IMR-90 (cell line): ENCODE results near the gene NOL6. TPM values are rescaled to one million over a fixed set of nuclear protein-coding genes. Genes with fewer than 3 reads are reported as not detected.

Experiments
- ATAC-seq: fragments of 200-7000 bp; cut with Tn5 transposase; 2 replicates; pipeline ENCODE4 v1.9.1; 2020; ENCODE audit warnings: low read depth, mild to moderate bottlenecking, moderate library complexity
- BruUV-seq: library from RNA; stranded (reverse); fragments of 400-500 nt; replicated peaks from 2 replicates; lab custom pipeline; 2021; lab: Mats Ljungman, UMichigan
- CTCF ChIA-PET: fragments of 300-600 bp; formaldehyde crosslinking; extraction: SDS; loops from one replicate; lab custom pipeline; 2021; ENCODE audit warnings: antibody characterized with exemption; lab: Yijun Ruan, JAX
- POLR2A ChIA-PET: fragments of 300-600 bp; sonication (Branson Sonifier 250); formaldehyde crosslinking; loops from one replicate; lab custom pipeline; 2022; ENCODE audit warnings: antibody characterized with exemption; ENCODE audit not compliant: unreplicated experiment; lab: Charles Lee
- DNase-seq: peaks from one replicate; pipeline ENCODE4 v3.0.0; 2013
- H2AFZ ChIP-seq: replicated peaks from 2 replicates; pipeline ENCODE3; 2013; ENCODE audit warnings: low read length, mild to moderate bottlenecking; ENCODE audit not compliant: poor library complexity
- H2AK5ac ChIP-seq: 2 replicates; pipeline ENCODE4 v1.6.1; 2013; ENCODE audit warnings: low read depth, low read length, inconsistent platforms
- H2AK9ac ChIP-seq: replicated peaks from 2 replicates; pipeline ENCODE3; 2013; ENCODE audit warnings: mild to moderate bottlenecking, low read depth, low read length, moderate library complexity; ENCODE audit not compliant: poor library complexity
- H2BK120ac ChIP-seq: 2 replicates; pipeline ENCODE4 v1.6.1; 2013; ENCODE audit warnings: low read depth, low read length, inconsistent platforms
- H2BK15ac ChIP-seq: 3 replicates; pipeline ENCODE4 v1.6.1; 2013; ENCODE audit warnings: low read depth, low read length, inconsistent platforms
- H2BK20ac ChIP-seq: 2 replicates; pipeline ENCODE4 v1.6.1; 2013; ENCODE audit warnings: low read depth, mild to moderate bottlenecking, inconsistent platforms, low read length, moderate library complexity
- H2BK5ac ChIP-seq: 2 replicates; pipeline ENCODE4 v1.6.1; 2013; ENCODE audit warnings: mild to moderate bottlenecking, low read depth, low read length, inconsistent platforms; ENCODE audit not compliant: poor library complexity, severe bottlenecking
- H3K14ac ChIP-seq: replicated peaks from 2 replicates; pipeline ENCODE4 v1.6.1; 2013; ENCODE audit warnings: low read depth, low read length, inconsistent platforms
- H3K18ac ChIP-seq: 2 replicates; pipeline ENCODE4 v1.6.1; 2013; ENCODE audit warnings: low read depth, low read length, control low read depth
- H3K23ac ChIP-seq: 2 replicates; pipeline ENCODE4 v1.6.1; 2013; ENCODE audit warnings: low read depth, low read length, inconsistent platforms
- H3K27ac ChIP-seq: 2 replicates; pipeline ENCODE4 v1.5.1; 2013; ENCODE audit warnings: mild to moderate bottlenecking, control low read depth, low read length; ENCODE audit not compliant: insufficient read depth
- H3K27me3 ChIP-seq: 2 replicates; pipeline ENCODE4 v1.6.1; 2013; ENCODE audit warnings: low read length; ENCODE audit not compliant: control insufficient read depth, insufficient read depth
- H3K36me3 ChIP-seq: 2 replicates; pipeline ENCODE4 v1.6.1; 2013; ENCODE audit warnings: low read length, mixed read lengths; ENCODE audit not compliant: control insufficient read depth, insufficient read depth
- H3K4ac ChIP-seq: 2 replicates; pipeline ENCODE4 v1.6.1; 2013; ENCODE audit warnings: low read depth, low read length, inconsistent platforms
- H3K4me1 ChIP-seq: 2 replicates; pipeline ENCODE4 v1.6.1; 2013; ENCODE audit warnings: low read length, mixed read lengths; ENCODE audit not compliant: control insufficient read depth, insufficient read depth
- H3K4me2 ChIP-seq: 2 replicates; pipeline ENCODE4 v1.6.1; 2013; ENCODE audit warnings: low read depth, mild to moderate bottlenecking, control low read depth, low read length, moderate library complexity
- H3K4me3 ChIP-seq: 2 replicates; pipeline ENCODE4 v1.5.1; 2013; ENCODE audit warnings: low read depth, mild to moderate bottlenecking, control low read depth, low read length, moderate library complexity; ENCODE audit not compliant: insufficient read depth
- H3K56ac ChIP-seq: 2 replicates; pipeline ENCODE4 v1.6.1; 2013; ENCODE audit warnings: low read length, inconsistent platforms; ENCODE audit not compliant: insufficient read depth; ENCODE audit errors: extremely low read depth
- H3K79me1 ChIP-seq, 2 experiments: 2 replicates each; pipeline ENCODE4 v1.6.1; 2013; ENCODE audit warnings: low read length in 2 of 2, inconsistent platforms in 1 of 2, low read depth in 1 of 2
- H3K9ac ChIP-seq: 2 replicates; pipeline ENCODE4 v1.6.1; 2013; ENCODE audit warnings: low read depth, low read length, control low read depth
- H3K9me1 ChIP-seq: 2 replicates; pipeline ENCODE4 v1.6.1; 2013; ENCODE audit warnings: low read length, inconsistent platforms; ENCODE audit not compliant: insufficient read depth
- H3K9me3 ChIP-seq: 2 replicates; pipeline ENCODE4 v1.6.1; 2013; ENCODE audit warnings: low read length; ENCODE audit not compliant: control insufficient read depth, insufficient read depth
- H4K20me1 ChIP-seq: 2 replicates; pipeline ENCODE4 v1.6.1; 2013; ENCODE audit warnings: low read length, inconsistent platforms; ENCODE audit not compliant: insufficient read depth
- H4K5ac ChIP-seq: 2 replicates; pipeline ENCODE4 v1.6.1; 2013; ENCODE audit warnings: mild to moderate bottlenecking, low read depth, low read length, control low read depth
- H4K8ac ChIP-seq, 2 experiments: 2 replicates each; pipeline ENCODE4 v1.6.1; 2013; ENCODE audit warnings: low read depth in 2 of 2, low read length in 2 of 2, control low read depth in 1 of 2, inconsistent platforms in 1 of 2
- H4K91ac ChIP-seq: 2 replicates; pipeline ENCODE4 v1.6.1; 2013; ENCODE audit warnings: low read depth, low read length, inconsistent platforms; ENCODE audit not compliant: insufficient read depth
- CEBPB ChIP-seq: IDR thresholded peaks from 2 replicates; pipeline ENCODE4 v1.6.1; 2012; ENCODE audit warnings: low read depth, low read length, improper control_type of control experiment
- MAFK ChIP-seq: IDR thresholded peaks from 2 replicates; pipeline ENCODE4 v1.6.1; 2012; ENCODE audit warnings: low read depth, low read length, improper control_type of control experiment
- MAZ ChIP-seq: IDR thresholded peaks from 2 replicates; pipeline ENCODE4 v1.6.1; 2012; ENCODE audit warnings: low read depth, mild to moderate bottlenecking, low read length, improper control_type of control experiment, moderate library complexity, borderline replicate concordance
- NFE2L2 ChIP-seq: fragments of 150-350 bp; IDR thresholded peaks from 2 replicates; pipeline ENCODE4 v1.6.1; 2016; ENCODE audit warnings: low read depth, mild to moderate bottlenecking, low read length
- RCOR1 ChIP-seq: IDR thresholded peaks from 2 replicates; pipeline ENCODE4 v1.6.1; 2012; ENCODE audit warnings: mild to moderate bottlenecking, low read length, improper control_type of control experiment; ENCODE audit not compliant: insufficient replicate concordance
- RFX5 ChIP-seq: IDR thresholded peaks from 2 replicates; pipeline ENCODE4 v1.8.0; 2012; ENCODE audit warnings: low read depth, mild to moderate bottlenecking, low read length, moderate library complexity
- SMC3 ChIP-seq: fragments of 150-350 bp; IDR thresholded peaks from 2 replicates; pipeline ENCODE4 v1.6.1; 2016; ENCODE audit warnings: low read depth, mild to moderate bottlenecking, antibody characterized with exemption, low read length, moderate library complexity
- WGBS, 2 experiments: methylation state at CpG; one replicate each; pipeline versions ENCODE4 v1.1.5 to v1.1.7; 2013; ENCODE audit warnings: missing lambda C conversion rate in 2 of 2; ENCODE audit not compliant: insufficient read length in 1 of 2; ENCODE audit errors: extremely low coverage in 2 of 2; 5-methylcytosine and 5-hydroxymethylcytosine counted together
- dilution Hi-C: fragments of 300-500 bp; cut with HindIII; formaldehyde crosslinking; loops from one replicate; pipeline ENCODE4 v1.14.3; 2018; ENCODE audit warnings: low sequenced_read_pairs; ENCODE audit not compliant: unreplicated experiment
- in situ Hi-C: fragments of 300-500 bp; cut with MboI; formaldehyde crosslinking; loops from 3 replicates; pipeline ENCODE4 v1.14.3; 2019; ENCODE audit warnings: low sequenced_read_pairs, inconsistent platforms, mixed read lengths
- intact Hi-C: fragments of 100-400 bp; cut with micrococcal nuclease; formaldehyde crosslinking; loops from 2 replicates; pipeline ENCODE4 v1.10.0; 2022
- polyA plus RNA-seq, 3 experiments: library from polyadenylated mRNA; depleted of rRNA; stranded (reverse); fragments of >200 nt; gene quantifications; 2 replicates each; pipeline ENCODE4 v1.2.3, GENCODE V29; 2012; ENCODE audit warnings: low replicate concordance in 1 of 3
- total RNA-seq: library from RNA; depleted of rRNA; stranded (reverse); fragments of >200 nt; gene quantifications from 2 replicates; pipeline ENCODE4 v1.2.3, GENCODE V29; 2012
- TF ChIP-seq, protein P1 (sequence below): fragments of 150-350 bp; IDR thresholded peaks from 2 replicates; pipeline ENCODE4 v1.6.1; 2017; ENCODE audit warnings: mild to moderate bottlenecking, antibody characterized with exemption, low read length, low read depth

NOL6 gene
- total and polyA plus RNA-seq, 2 of the 4 experiments (the other 2 are of a cell fraction) = 47.3 to 71.7 TPM

DNA sequence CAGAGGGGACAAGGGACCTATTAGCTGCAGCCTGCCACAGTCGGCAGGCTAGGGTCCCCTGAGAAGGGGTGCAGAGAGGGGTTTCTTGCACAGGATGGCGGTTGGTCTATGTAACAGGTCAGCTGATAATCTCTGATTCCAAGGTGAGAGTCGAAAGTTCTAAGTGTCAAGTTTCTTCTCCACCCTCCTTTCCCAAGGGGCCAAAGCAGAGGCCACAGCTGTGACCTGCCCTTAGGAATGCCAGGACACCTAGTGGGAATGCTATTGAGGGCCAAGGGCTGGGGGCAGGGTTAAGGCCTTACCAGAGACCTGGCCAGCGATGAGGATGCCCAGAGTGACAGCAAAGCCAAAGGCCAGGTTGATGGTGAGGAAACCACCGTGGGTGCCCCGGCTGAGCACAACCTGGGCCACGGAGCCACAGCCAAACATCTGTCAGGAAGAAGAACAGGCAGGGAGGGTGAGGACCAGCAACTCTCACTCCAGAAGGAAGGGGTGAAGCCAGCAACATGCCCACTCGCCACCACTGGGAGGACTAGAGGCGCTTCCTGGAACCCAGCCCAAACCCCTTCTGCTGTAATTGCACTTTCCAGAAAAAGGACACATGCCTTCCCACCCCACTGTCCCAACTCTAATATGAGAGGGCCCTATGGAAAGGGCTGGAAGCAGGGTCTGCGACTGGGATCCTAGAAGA, 30.1 kb downstream of the NOL6 start:
- no peak for DNase-seq
- no peak overlapping the region for H3K9ac ChIP-seq
- CTCF ChIA-PET = interaction anchor here (1.0 kb wide), 1 partner anchor 9 kb away, joined by 4 read pairs; no protein-coding TSS in a partner anchor

More for the DNA sequence above, 30.1 kb downstream of the NOL6 start:
- no peak for ATAC-seq
- no TSS peak for BruUV-seq
- Histone ChIP-seq H4K5ac (no peak overlapping the region), H3K4me1 (peaks cover 10% of the 10 kb centered on the region), H2AFZ (no peak overlapping the region), H3K27ac (no peak overlapping the region), H3K4ac (no peak overlapping the region), H3K4me3 (no peak overlapping the region), H3K9me3 (no peaks in the 10 kb centered on the region), H3K14ac (no peak overlapping the region), H2AK9ac (no peak overlapping the region), H2BK20ac (no peak overlapping the region), H2BK15ac (no peak overlapping the region), H3K23ac (no peak overlapping the region), H3K79me1 (no peaks in the 10 kb centered on the region), H3K4me2 (no peak overlapping the region), H4K8ac (no peak overlapping the region), H3K36me3 (no peaks in the 10 kb centered on the region), H3K27me3 (peaks cover 11% of the 10 kb centered on the region), H3K18ac (no peak overlapping the region), H3K56ac (no peak overlapping the region), H4K20me1 (no peaks in the 10 kb centered on the region), H2BK120ac (no peak overlapping the region), H2AK5ac (no peak overlapping the region; the same call in 1 of the 2 replicates), H4K91ac (no peak overlapping the region), H3K9me1 (peaks cover 9% of the 10 kb centered on the region), H2BK5ac (no peak overlapping the region)
- POLR2A ChIA-PET = no interaction called here
- in situ Hi-C loops = no loop called here
- 68% methylated on average over 5 of the region's 10 CpGs; no CpG with 5 or more reads in 1 of the 2 experiments for WGBS, 2 experiments
- dilution Hi-C loops = no loop called here
- TF ChIP-seq RFX5 (no peak), SMC3 (no peak), CEBPB (no peak), MAFK (no peak), RCOR1 (no peak), NFE2L2 (no peak), MAZ (no peak)
- TF ChIP-seq, protein P1, sequence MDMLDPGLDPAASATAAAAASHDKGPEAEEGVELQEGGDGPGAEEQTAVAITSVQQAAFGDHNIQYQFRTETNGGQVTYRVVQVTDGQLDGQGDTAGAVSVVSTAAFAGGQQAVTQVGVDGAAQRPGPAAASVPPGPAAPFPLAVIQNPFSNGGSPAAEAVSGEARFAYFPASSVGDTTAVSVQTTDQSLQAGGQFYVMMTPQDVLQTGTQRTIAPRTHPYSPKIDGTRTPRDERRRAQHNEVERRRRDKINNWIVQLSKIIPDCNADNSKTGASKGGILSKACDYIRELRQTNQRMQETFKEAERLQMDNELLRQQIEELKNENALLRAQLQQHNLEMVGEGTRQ = no peak
- intact Hi-C loops = no loop called here
